ENCODE data around the gene POLN.

GRCh38 chr4:2273657-2274319 lies 31.9 kb upstream of the POLN start:
- TF ChIP-seq POLR2A (IDR thresholded peaks at IDR 0.05) (no peak), CTCF (IDR thresholded peaks at IDR 0.05) (no peak)
